SH-SY5Y (cell line): ENCODE data around the gene IZUMO1R.

Experiments used
- GATA2 ChIP-seq: IDR thresholded peaks from 2 replicates; pipeline ENCODE4 v1.6.1; 2011; ENCODE audit warnings: mild to moderate bottlenecking, low read depth, low read length
- GATA3 ChIP-seq: IDR thresholded peaks from 2 replicates; pipeline ENCODE4 v1.6.1; 2011; ENCODE audit warnings: low read depth, mild to moderate bottlenecking, low read length, moderate library complexity

- TF ChIP-seq GATA3 (no peak), GATA2 (no peak)
Observed at GRCh38 chr11:94305146-94305545, 766 bp downstream of the IZUMO1R start.
